K562 (cell line): Measurements from ENCODE around the gene COL10A1.

ENCODE experiments used
- CTCF ChIP-seq, 3 experiments: IDR thresholded peaks in 2 of 3; conservative IDR thresholded peaks in 1 of 3; 2 replicates each; pipeline ENCODE4 v1.5.1; 2011 to 2012; ENCODE audit warnings: low read length in 3 of 3, mild to moderate bottlenecking in 3 of 3, control low read depth in 2 of 3, improper control_type of control experiment in 1 of 3, inconsistent platforms in 1 of 3, low read depth in 1 of 3, mixed read lengths in 1 of 3, moderate library complexity in 1 of 3; ENCODE audit not compliant: insufficient read depth in 2 of 3
- GABPA ChIP-seq: fragments of 200-800 bp; sonication (Bioruptor generic); conservative IDR thresholded peaks from 2 replicates; pipeline ENCODE4 v1.6.1; 2016; ENCODE audit warnings: low read depth, missing genetic modification characterization, missing compliant biosample characterization
- GABPB2 ChIP-seq: fragments of 250-450 bp; sonication (Bioruptor Pico); conservative IDR thresholded peaks from 2 replicates; pipeline ENCODE4 v1.5.1; 2021; ENCODE audit warnings: mild to moderate bottlenecking
- NRF1 ChIP-seq, 2 experiments: fragments of 450-650 bp; IDR thresholded peaks in 1 of 2; conservative IDR thresholded peaks in 1 of 2; 2 replicates each; pipeline ENCODE4 v1.6.1; 2014; ENCODE audit warnings: mild to moderate bottlenecking in 2 of 2
- POLR2AphosphoS5 ChIP-seq: IDR thresholded peaks from 2 replicates; pipeline ENCODE4 v1.6.1; 2011; ENCODE audit warnings: mild to moderate bottlenecking, low read depth, low read length, moderate library complexity; ENCODE audit not compliant: control insufficient read depth, insufficient read depth
- ZNF717 ChIP-seq: fragments of 250-450 bp; sonication (Bioruptor Pico); IDR thresholded peaks from 2 replicates; pipeline ENCODE4 v1.5.0; 2021
- TF ChIP-seq, protein P1 (sequence below): sonication (generic); formaldehyde crosslinking; IDR thresholded peaks from 2 replicates; pipeline ENCODE4 v1.8.1; 2023; ENCODE audit warnings: mild to moderate bottlenecking, missing genetic modification reagents
- TF ChIP-seq, protein P2 (sequence below), 2 experiments: fragments of 450-650 bp; formaldehyde crosslinking in 1 of 2; IDR thresholded peaks; 2 replicates each; pipeline versions ENCODE4 v1.4.0 to v1.6.1; 2014 to 2020; ENCODE audit warnings: mild to moderate bottlenecking in 2 of 2, borderline replicate concordance in 1 of 2, low read depth in 1 of 2

DNA sequence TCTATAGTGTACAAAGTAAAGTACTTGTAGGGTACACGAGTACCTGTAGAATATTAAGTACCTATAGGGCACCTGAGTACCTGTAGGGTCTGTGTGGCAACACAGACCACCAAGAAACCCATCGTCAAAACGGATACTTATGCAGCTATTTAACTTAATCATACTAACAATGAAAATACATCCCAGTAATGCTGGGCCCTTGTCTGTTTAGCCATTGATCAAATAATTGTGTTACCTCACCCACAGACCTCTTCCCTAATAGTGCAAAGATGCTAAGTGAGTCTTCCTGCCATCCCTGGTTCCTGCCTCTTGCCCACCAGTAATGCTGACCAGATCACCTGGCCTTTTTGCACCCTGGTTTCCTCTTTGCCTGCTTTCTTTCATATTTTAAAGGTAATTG, 7.5 kb upstream of the COL10A1 start:
- no peak for TF ChIP-seq NRF1 (conservative IDR thresholded peaks at IDR 0.05 in 1 of 2, IDR thresholded peaks at IDR 0.05 in 1 of 2)
- no peak for TF ChIP-seq CTCF (IDR thresholded peaks at IDR 0.05 in 2 of 3, conservative IDR thresholded peaks at IDR 0.05 in 1 of 3; ENCODE audit: insufficient read depth in 2 of 3, low read depth in 1 of 3, low read length in 3 of 3)
- TF ChIP-seq GABPB2 (CRISPR knock-in tag), result no peak
- TF ChIP-seq, protein P1, sequence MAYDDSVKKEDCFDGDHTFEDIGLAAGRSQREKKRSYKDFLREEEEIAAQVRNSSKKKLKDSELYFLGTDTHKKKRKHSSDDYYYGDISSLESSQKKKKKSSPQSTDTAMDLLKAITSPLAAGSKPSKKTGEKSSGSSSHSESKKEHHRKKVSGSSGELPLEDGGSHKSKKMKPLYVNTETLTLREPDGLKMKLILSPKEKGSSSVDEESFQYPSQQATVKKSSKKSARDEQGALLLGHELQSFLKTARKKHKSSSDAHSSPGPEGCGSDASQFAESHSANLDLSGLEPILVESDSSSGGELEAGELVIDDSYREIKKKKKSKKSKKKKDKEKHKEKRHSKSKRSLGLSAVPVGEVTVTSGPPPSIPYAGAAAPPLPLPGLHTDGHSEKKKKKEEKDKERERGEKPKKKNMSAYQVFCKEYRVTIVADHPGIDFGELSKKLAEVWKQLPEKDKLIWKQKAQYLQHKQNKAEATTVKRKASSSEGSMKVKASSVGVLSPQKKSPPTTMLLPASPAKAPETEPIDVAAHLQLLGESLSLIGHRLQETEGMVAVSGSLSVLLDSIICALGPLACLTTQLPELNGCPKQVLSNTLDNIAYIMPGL (CRISPR knock-in tag), result no peak
- TF ChIP-seq, protein P2, sequence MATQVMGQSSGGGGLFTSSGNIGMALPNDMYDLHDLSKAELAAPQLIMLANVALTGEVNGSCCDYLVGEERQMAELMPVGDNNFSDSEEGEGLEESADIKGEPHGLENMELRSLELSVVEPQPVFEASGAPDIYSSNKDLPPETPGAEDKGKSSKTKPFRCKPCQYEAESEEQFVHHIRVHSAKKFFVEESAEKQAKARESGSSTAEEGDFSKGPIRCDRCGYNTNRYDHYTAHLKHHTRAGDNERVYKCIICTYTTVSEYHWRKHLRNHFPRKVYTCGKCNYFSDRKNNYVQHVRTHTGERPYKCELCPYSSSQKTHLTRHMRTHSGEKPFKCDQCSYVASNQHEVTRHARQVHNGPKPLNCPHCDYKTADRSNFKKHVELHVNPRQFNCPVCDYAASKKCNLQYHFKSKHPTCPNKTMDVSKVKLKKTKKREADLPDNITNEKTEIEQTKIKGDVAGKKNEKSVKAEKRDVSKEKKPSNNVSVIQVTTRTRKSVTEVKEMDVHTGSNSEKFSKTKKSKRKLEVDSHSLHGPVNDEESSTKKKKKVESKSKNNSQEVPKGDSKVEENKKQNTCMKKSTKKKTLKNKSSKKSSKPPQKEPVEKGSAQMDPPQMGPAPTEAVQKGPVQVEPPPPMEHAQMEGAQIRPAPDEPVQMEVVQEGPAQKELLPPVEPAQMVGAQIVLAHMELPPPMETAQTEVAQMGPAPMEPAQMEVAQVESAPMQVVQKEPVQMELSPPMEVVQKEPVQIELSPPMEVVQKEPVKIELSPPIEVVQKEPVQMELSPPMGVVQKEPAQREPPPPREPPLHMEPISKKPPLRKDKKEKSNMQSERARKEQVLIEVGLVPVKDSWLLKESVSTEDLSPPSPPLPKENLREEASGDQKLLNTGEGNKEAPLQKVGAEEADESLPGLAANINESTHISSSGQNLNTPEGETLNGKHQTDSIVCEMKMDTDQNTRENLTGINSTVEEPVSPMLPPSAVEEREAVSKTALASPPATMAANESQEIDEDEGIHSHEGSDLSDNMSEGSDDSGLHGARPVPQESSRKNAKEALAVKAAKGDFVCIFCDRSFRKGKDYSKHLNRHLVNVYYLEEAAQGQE (IDR thresholded peaks at IDR 0.05; ENCODE audit: borderline replicate concordance), result no peak
- TF ChIP-seq, protein P2 (CRISPR knock-in tag; IDR thresholded peaks at IDR 0.05; ENCODE audit: low read depth), result no peak
- no peak for TF ChIP-seq ZNF717
- no peak for TF ChIP-seq GABPA
- TF ChIP-seq POLR2AphosphoS5, result no peak
